Measurements from ENCODE around the gene LFNG.

Gene LFNG

DNA sequence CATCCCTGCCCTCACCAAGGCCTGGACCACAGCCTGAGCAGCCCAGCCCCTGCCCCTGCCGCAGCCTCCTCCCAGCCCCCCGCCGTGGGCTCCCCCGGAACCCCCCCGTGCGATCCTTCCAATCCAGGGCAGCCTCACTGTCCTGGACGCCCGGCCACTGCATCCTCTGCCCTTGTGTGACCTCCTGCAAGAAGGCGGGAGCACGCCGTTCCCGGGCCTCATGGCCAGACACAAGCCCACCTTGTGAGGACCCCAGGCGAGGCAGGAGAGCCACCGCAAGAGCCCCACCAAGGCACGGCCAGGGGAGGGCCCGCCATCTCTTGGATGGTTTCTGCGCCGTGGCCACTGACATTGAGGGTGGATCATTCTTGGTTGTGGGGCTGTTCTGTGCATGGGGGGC lies 7.8 kb upstream of the LFNG start:
- no peaks in the 10 kb centered on the region for H3K9me3 ChIP-seq (ENCODE audit: control insufficient read depth in 2 of 2, low read length in 2 of 2)
- H3K4me1 ChIP-seq (ENCODE audit: control insufficient read depth, insufficient read depth, low read length): peaks cover 15% of the 10 kb centered on the region
- no peak overlapping the region for H3K27ac ChIP-seq (ENCODE audit: low read length)
- no peaks in the 10 kb centered on the region for H3K36me3 ChIP-seq (ENCODE audit: control insufficient read depth in 2 of 2, insufficient read depth in 2 of 2, low read length in 2 of 2)
- H3K27me3 ChIP-seq (ENCODE audit: control insufficient read depth in 1 of 2, insufficient read depth in 2 of 2, low read length in 2 of 2): no peaks in the 10 kb centered on the region
- no peak overlapping the region for H3K9ac ChIP-seq (ENCODE audit: low read length in 2 of 2)
- no peak overlapping the region for H3K4me3 ChIP-seq (ENCODE audit: low read length in 2 of 2)

GRCh38 chr7:2512179-2512661 lies 7.4 kb upstream of the LFNG start:
- Histone ChIP-seq H3K4me3 (ENCODE audit: low read length in 2 of 2) (no peak overlapping the region), H3K4me1 (ENCODE audit: control insufficient read depth, insufficient read depth, low read length) (peaks cover 15% of the 10 kb centered on the region), H3K27ac (ENCODE audit: low read length) (no peak overlapping the region)

DNA sequence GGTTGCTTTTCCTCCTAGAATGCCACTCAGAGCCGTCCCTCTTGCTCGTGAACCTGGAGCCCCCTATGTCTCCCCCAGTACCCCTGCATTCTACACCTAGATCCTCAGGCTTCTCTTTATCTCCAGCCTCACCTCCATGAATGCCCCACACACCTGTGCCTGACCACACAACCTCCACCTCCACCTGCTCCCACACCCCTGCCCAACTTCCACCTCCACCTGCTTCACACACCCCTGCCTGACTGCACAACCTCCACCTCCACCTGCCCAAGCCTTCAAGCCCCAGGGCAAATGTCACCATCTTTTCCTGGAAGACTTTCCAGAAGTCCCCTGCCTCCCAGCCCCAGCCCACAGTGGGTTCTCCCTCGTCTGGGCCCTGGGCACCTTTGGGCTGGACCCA lies 6.9 kb upstream of the LFNG start:
- Histone ChIP-seq H3K36me3 (ENCODE audit: control insufficient read depth in 2 of 2, insufficient read depth in 2 of 2, low read length in 2 of 2) (no peaks in the 10 kb centered on the region), H3K9me3 (ENCODE audit: control insufficient read depth in 2 of 2, low read length in 2 of 2) (no peaks in the 10 kb centered on the region), H3K9ac (ENCODE audit: low read length in 2 of 2) (no peak overlapping the region), H3K4me1 (ENCODE audit: control insufficient read depth, insufficient read depth, low read length) (peaks cover 13% of the 10 kb centered on the region), H3K4me3 (ENCODE audit: low read length in 2 of 2) (no peak overlapping the region), H3K27ac (ENCODE audit: low read length) (no peak overlapping the region), H3K27me3 (ENCODE audit: control insufficient read depth in 1 of 2, insufficient read depth in 2 of 2, low read length in 2 of 2) (no peaks in the 10 kb centered on the region)

More at GRCh38 chr7:2512179-2512661, 7.4 kb upstream of the LFNG start:
- H3K9ac ChIP-seq (ENCODE audit: low read length in 2 of 2): no peak overlapping the region
- H3K36me3 ChIP-seq (ENCODE audit: control insufficient read depth in 2 of 2, insufficient read depth in 2 of 2, low read length in 2 of 2): no peaks in the 10 kb centered on the region
- H3K27me3 ChIP-seq (ENCODE audit: control insufficient read depth in 1 of 2, insufficient read depth in 2 of 2, low read length in 2 of 2): no peaks in the 10 kb centered on the region
- H3K9me3 ChIP-seq (ENCODE audit: control insufficient read depth in 2 of 2, low read length in 2 of 2): no peaks in the 10 kb centered on the region

DNA sequence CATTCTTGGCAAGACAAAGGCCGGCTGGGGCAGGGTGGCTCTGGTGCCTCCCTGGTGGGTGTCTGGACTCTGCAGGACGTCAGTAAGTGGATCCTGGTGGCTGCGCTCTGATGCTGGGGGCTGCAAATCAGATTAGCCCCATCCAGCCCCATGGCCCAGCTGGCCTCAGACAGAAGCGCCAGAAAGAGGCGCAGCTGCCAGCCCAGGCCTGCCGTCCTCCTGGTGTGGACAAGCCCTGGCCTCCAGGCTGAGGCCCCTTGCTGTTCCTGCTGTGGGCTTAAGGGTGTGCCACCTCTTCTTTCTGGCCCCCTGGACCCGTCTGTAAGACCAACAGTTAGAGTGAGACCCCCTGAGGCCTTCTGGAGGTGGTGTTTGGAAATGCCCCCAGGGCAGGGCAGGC lies 5.9 kb upstream of the LFNG start:
- H3K27me3 ChIP-seq (ENCODE audit: control insufficient read depth in 1 of 2, insufficient read depth in 2 of 2, low read length in 2 of 2): peaks cover 0 to 3% of the 10 kb centered on the region in 2 donors
- no peak overlapping the region for H3K9ac ChIP-seq (ENCODE audit: low read length in 2 of 2)
- H3K4me1 ChIP-seq (ENCODE audit: control insufficient read depth, insufficient read depth, low read length): peaks cover 9% of the 10 kb centered on the region
- no peak overlapping the region for H3K4me3 ChIP-seq (ENCODE audit: low read length in 2 of 2)
- no peaks in the 10 kb centered on the region for H3K9me3 ChIP-seq (ENCODE audit: control insufficient read depth in 2 of 2, low read length in 2 of 2)
- H3K36me3 ChIP-seq (ENCODE audit: control insufficient read depth in 2 of 2, insufficient read depth in 2 of 2, low read length in 2 of 2): no peaks in the 10 kb centered on the region
- no peak overlapping the region for H3K27ac ChIP-seq (ENCODE audit: low read length)

DNA sequence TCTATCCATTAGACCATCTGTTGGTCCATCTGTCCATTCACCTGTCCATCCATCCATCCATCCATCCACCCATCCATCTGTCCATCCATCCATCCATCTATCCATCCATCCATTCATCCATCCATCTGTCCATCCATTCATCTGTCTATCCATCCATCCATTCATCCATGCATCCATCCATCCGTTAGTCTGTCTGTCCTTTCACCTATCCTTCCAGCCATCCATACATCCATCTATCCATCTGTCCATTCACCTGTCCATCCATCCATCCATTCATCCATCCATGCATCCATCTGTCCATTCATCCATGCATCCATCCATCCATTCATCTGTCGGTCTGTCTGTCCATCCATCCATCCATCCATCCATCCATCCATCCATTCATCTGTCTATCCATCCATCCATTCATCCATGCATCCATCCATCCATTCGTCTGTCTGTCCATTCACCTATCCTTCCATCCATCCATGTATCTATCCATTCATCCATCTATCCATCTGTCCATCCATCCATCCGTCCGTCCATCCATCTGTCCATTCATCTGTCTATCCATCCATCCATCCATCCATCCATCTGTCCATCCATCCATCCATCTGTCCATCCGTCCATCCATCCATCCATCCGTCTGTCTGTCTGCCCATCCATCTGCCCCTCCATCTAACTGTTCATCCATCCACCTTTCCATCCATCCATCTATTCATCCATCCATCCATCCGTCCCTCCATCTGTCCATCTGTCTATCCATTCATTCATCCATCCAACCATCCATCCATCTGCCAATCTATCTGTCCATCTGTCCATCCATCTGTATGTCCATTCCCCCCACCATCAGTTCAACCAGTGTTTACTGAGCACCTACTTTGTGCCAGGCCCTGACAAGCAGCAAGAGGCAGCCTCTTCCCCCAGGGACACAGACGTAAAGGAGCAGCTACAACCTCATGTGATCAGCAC lies 4.8 kb upstream of the LFNG start:
- Histone ChIP-seq H3K9me3 (ENCODE audit: control insufficient read depth in 2 of 2, low read length in 2 of 2) (no peaks in the 10 kb centered on the region), H3K27me3 (ENCODE audit: control insufficient read depth in 1 of 2, insufficient read depth in 2 of 2, low read length in 2 of 2) (peaks cover 0 to 6% of the 10 kb centered on the region in 2 donors), H3K4me3 (ENCODE audit: low read length in 2 of 2) (no peak overlapping the region), H3K36me3 (ENCODE audit: control insufficient read depth in 2 of 2, insufficient read depth in 2 of 2, low read length in 2 of 2) (no peaks in the 10 kb centered on the region), H3K27ac (ENCODE audit: low read length) (no peak overlapping the region), H3K4me1 (ENCODE audit: control insufficient read depth, insufficient read depth, low read length) (peaks cover 13% of the 10 kb centered on the region), H3K9ac (ENCODE audit: low read length in 2 of 2) (no peak overlapping the region)

GRCh38 chr7:2515424-2516193 lies 4.0 kb upstream of the LFNG start:
- no peak overlapping the region for H3K4me3 ChIP-seq (ENCODE audit: low read length in 2 of 2)
- H3K9me3 ChIP-seq (ENCODE audit: control insufficient read depth in 2 of 2, low read length in 2 of 2): no peaks in the 10 kb centered on the region
- H3K4me1 ChIP-seq (ENCODE audit: control insufficient read depth, insufficient read depth, low read length): peaks cover 20% of the 10 kb centered on the region
- H3K36me3 ChIP-seq (ENCODE audit: control insufficient read depth in 2 of 2, insufficient read depth in 2 of 2, low read length in 2 of 2): no peaks in the 10 kb centered on the region
- no peak overlapping the region for H3K9ac ChIP-seq (ENCODE audit: low read length in 2 of 2)
- H3K27me3 ChIP-seq (ENCODE audit: control insufficient read depth in 1 of 2, insufficient read depth in 2 of 2, low read length in 2 of 2): peaks cover 4 to 12% of the 10 kb centered on the region in 2 donors
- H3K27ac ChIP-seq (ENCODE audit: low read length): no peak overlapping the region

GRCh38 chr7:2516194-2516555 lies 3.4 kb upstream of the LFNG start:
- Histone ChIP-seq H3K9ac (ENCODE audit: low read length in 2 of 2) (no peak overlapping the region), H3K27me3 (ENCODE audit: control insufficient read depth in 1 of 2, insufficient read depth in 2 of 2, low read length in 2 of 2) (peaks cover 5 to 17% of the 10 kb centered on the region in 2 donors), H3K27ac (ENCODE audit: low read length) (no peak overlapping the region), H3K36me3 (ENCODE audit: control insufficient read depth in 2 of 2, insufficient read depth in 2 of 2, low read length in 2 of 2) (no peaks in the 10 kb centered on the region), H3K9me3 (ENCODE audit: control insufficient read depth in 2 of 2, low read length in 2 of 2) (no peaks in the 10 kb centered on the region), H3K4me1 (ENCODE audit: control insufficient read depth, insufficient read depth, low read length) (peaks cover 21% of the 10 kb centered on the region), H3K4me3 (ENCODE audit: low read length in 2 of 2) (no peak overlapping the region)

DNA sequence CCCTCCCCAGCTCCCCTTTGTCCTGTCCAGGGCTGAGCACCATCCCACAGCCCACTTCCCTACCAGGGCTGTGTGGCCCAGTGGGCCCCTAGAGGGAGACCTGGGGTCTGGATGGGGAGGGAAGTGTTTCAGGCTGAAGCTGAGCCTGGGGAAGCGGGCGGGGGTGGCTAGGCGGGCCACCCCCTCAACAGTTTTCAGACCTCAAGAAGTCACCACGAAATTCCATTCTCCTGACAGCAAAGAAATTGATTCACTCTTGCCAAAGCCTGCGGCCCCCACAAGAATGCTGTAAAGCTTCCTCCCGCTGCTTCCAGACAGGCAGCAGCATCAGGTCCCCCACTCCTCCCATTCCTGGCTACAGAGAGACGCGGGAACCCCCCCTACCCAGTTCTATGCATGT lies 2.5 kb upstream of the LFNG start:
- Histone ChIP-seq H3K27me3 (ENCODE audit: control insufficient read depth in 1 of 2, insufficient read depth in 2 of 2, low read length in 2 of 2) (peaks cover 12 to 25% of the 10 kb centered on the region in 2 donors), H3K4me1 (ENCODE audit: control insufficient read depth, insufficient read depth, low read length) (peaks cover 22% of the 10 kb centered on the region), H3K27ac (ENCODE audit: low read length) (no peak overlapping the region), H3K4me3 (ENCODE audit: low read length in 2 of 2) (no peak overlapping the region), H3K9me3 (ENCODE audit: control insufficient read depth in 2 of 2, low read length in 2 of 2) (no peaks in the 10 kb centered on the region), H3K9ac (ENCODE audit: low read length in 2 of 2) (no peak overlapping the region), H3K36me3 (ENCODE audit: control insufficient read depth in 2 of 2, insufficient read depth in 2 of 2, low read length in 2 of 2) (no peaks in the 10 kb centered on the region)

GRCh38 chr7:2517678-2518507 lies 1.7 kb upstream of the LFNG start:
- Histone ChIP-seq H3K27ac (ENCODE audit: low read length) (no peak overlapping the region), H3K36me3 (ENCODE audit: control insufficient read depth in 2 of 2, insufficient read depth in 2 of 2, low read length in 2 of 2) (no peaks in the 10 kb centered on the region), H3K9ac (ENCODE audit: low read length in 2 of 2) (no peak overlapping the region), H3K4me1 (ENCODE audit: control insufficient read depth, insufficient read depth, low read length) (peaks cover 21% of the 10 kb centered on the region), H3K27me3 (ENCODE audit: control insufficient read depth in 1 of 2, insufficient read depth in 2 of 2, low read length in 2 of 2) (peaks cover 19 to 34% of the 10 kb centered on the region in 2 donors), H3K9me3 (ENCODE audit: control insufficient read depth in 2 of 2, low read length in 2 of 2) (no peaks in the 10 kb centered on the region), H3K4me3 (ENCODE audit: low read length in 2 of 2) (no peak overlapping the region)

DNA sequence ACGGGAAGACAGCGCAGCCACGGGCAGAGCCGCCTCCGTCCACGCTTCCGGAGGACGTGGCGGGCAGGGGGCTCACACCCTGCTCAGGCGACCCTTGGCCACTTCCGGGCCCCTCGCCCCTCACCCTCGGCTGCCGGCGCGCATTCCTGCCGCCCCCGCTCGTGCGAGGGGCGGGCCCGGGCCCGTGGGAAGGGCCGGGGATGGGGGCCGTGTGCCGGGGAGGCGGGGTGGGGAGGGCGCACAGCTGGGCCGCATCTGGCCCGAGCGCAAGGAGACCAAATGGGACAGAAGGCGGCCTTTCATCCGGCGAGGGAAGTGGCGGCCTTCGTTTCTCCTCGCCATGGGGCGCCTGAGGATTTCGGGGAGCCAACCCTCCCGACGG lies 846 bp upstream of the LFNG start:
- peaks cover 25 to 41% of the 10 kb centered on the region in 2 donors for H3K27me3 ChIP-seq (ENCODE audit: control insufficient read depth in 1 of 2, insufficient read depth in 2 of 2, low read length in 2 of 2)
- H3K4me3 ChIP-seq (ENCODE audit: low read length in 2 of 2): peak overlapping the region; percentile 45 to 72
- H3K4me1 ChIP-seq (ENCODE audit: control insufficient read depth, insufficient read depth, low read length): peaks cover 28% of the 10 kb centered on the region
- H3K9me3 ChIP-seq (ENCODE audit: control insufficient read depth in 2 of 2, low read length in 2 of 2): no peaks in the 10 kb centered on the region
- no peak overlapping the region for H3K27ac ChIP-seq (ENCODE audit: low read length)
- H3K9ac ChIP-seq (ENCODE audit: low read length in 2 of 2): no peak overlapping the region
- no peaks in the 10 kb centered on the region for H3K36me3 ChIP-seq (ENCODE audit: control insufficient read depth in 2 of 2, insufficient read depth in 2 of 2, low read length in 2 of 2)
